Effector memory CD8-positive, alpha-beta T cell (primary cell): Measurements from ENCODE around the gene MED25.

Experiments
- ATAC-seq: fragments of 150-1000 bp; cut with Tn5 transposase; replicated peaks from 2 replicates; pipeline ENCODE4 v1.10.0; 2021; ENCODE audit warnings: mild to moderate bottlenecking, moderate library complexity
- DNase-seq, 3 experiments: peaks; one replicate each; pipeline ENCODE4 v3.0.0; 2021
- H3K27ac Mint-ChIP-seq, 2 donors: one replicate each; pipeline ENCODE4 v1.8.0; 2022; ENCODE audit warnings: mild to moderate bottlenecking in 2 of 2, mixed read lengths in 2 of 2, moderate library complexity in 2 of 2
- H3K27me3 Mint-ChIP-seq, 2 donors: one replicate each; pipeline ENCODE4 v1.8.0; 2022; ENCODE audit warnings: mixed read lengths in 2 of 2
- H3K36me3 Mint-ChIP-seq: one replicate; pipeline ENCODE4 v1.8.0; 2022; ENCODE audit warnings: mild to moderate bottlenecking, moderate library complexity, mixed read lengths; ENCODE audit not compliant: insufficient read depth
- H3K4me1 Mint-ChIP-seq, 2 donors: one replicate each; pipeline ENCODE4 v1.8.0; 2022; ENCODE audit warnings: low read depth in 2 of 2, mixed read lengths in 2 of 2
- H3K4me3 Mint-ChIP-seq, 2 donors: one replicate each; pipeline ENCODE4 v1.8.0; 2022; ENCODE audit warnings: mild to moderate bottlenecking in 2 of 2, mixed read lengths in 2 of 2, moderate library complexity in 2 of 2
- H3K9me3 Mint-ChIP-seq, 2 donors: one replicate each; pipeline ENCODE4 v1.8.0; 2022; ENCODE audit warnings: mixed read lengths in 2 of 2

Gene MED25

GRCh38 chr19:49845414-49845813 lies 27.3 kb downstream of the MED25 start:
- ATAC-seq, result no peak
- H3K27me3 Mint-ChIP-seq, result no peaks in the 10 kb centered on the region
- H3K9me3 Mint-ChIP-seq, result no peaks in the 10 kb centered on the region
- H3K4me1 Mint-ChIP-seq, result peaks cover 18 to 20% of the 10 kb centered on the region in 2 donors
- DNase-seq, result no peak
- peaks cover 7% of the 10 kb centered on the region for H3K36me3 Mint-ChIP-seq
- no peak overlapping the region for H3K27ac Mint-ChIP-seq
- no peak overlapping the region for H3K4me3 Mint-ChIP-seq

- Mint-ChIP-seq H3K27ac (no peak overlapping the region), H3K36me3 (peaks cover 8% of the 10 kb centered on the region), H3K4me1 (peaks cover 18 to 20% of the 10 kb centered on the region in 2 donors), H3K4me3 (no peak overlapping the region), H3K27me3 (no peaks in the 10 kb centered on the region), H3K9me3 (no peaks in the 10 kb centered on the region)
- no peak for DNase-seq
- ATAC-seq, result no peak
Measured at GRCh38 chr19:49846408-49846807, 28.3 kb downstream of the MED25 start.

GRCh38 chr19:49847731-49848696 lies 29.9 kb downstream of the MED25 start:
- Mint-ChIP-seq H3K9me3 (no peaks in the 10 kb centered on the region), H3K4me3 (peak overlapping the region in 1 of 2 donors; percentile 31), H3K27ac (no peak overlapping the region), H3K36me3 (peaks cover 10% of the 10 kb centered on the region), H3K27me3 (no peaks in the 10 kb centered on the region), H3K4me1 (peaks cover 28 to 30% of the 10 kb centered on the region in 2 donors)
- DNase-seq, result no peak
- no peak for ATAC-seq

GRCh38 chr19:49848938-49849337 lies 30.8 kb downstream of the MED25 start:
- Mint-ChIP-seq H3K36me3 (peaks cover 10% of the 10 kb centered on the region), H3K9me3 (no peaks in the 10 kb centered on the region), H3K27ac (no peak overlapping the region), H3K4me1 (peaks cover 32 to 33% of the 10 kb centered on the region in 2 donors), H3K4me3 (peak overlapping the region; percentile 34 to 49), H3K27me3 (no peaks in the 10 kb centered on the region)
- DNase-seq (no peak), ATAC-seq (no peak)

GRCh38 chr19:49849433-49850220 lies 31.5 kb downstream of the MED25 start:
- DNase-seq, result no peak
- Mint-ChIP-seq H3K4me3 (peak overlapping the region; percentile 87 to 89), H3K9me3 (no peaks in the 10 kb centered on the region), H3K4me1 (peaks cover 34 to 35% of the 10 kb centered on the region in 2 donors), H3K36me3 (peaks cover 10% of the 10 kb centered on the region), H3K27me3 (no peaks in the 10 kb centered on the region), H3K27ac (peak overlapping the region; percentile 94 to 96)
- no peak for ATAC-seq

- no peak for DNase-seq
- no peak for ATAC-seq
- no peaks in the 10 kb centered on the region for H3K9me3 Mint-ChIP-seq
- peaks cover 12% of the 10 kb centered on the region for H3K36me3 Mint-ChIP-seq
- peak overlapping the region; percentile 87 to 89 for H3K4me3 Mint-ChIP-seq
- H3K27me3 Mint-ChIP-seq, result no peaks in the 10 kb centered on the region
- peak overlapping the region; percentile 94 to 96 for H3K27ac Mint-ChIP-seq
- peaks cover 34 to 35% of the 10 kb centered on the region in 2 donors for H3K4me1 Mint-ChIP-seq
Measured at GRCh38 chr19:49850221-49850486, 32.1 kb downstream of the MED25 start.

GRCh38 chr19:49850487-49851342 lies 32.6 kb downstream of the MED25 start, which contains the start of gene PTOV1:
Gene PTOV1 (plus strand): TSS chr19:49851159.
- Mint-ChIP-seq H3K9me3 (no peaks in the 10 kb centered on the region), H3K36me3 (peaks cover 17% of the 10 kb centered on the region), H3K27me3 (no peaks in the 10 kb centered on the region), H3K4me1 (peaks cover 34 to 38% of the 10 kb centered on the region in 2 donors), H3K27ac (peak within 1 kb of the TSS; percentile 94 to 96), H3K4me3 (peak within 1 kb of the TSS; percentile 87 to 89)
- DNase-seq (peak; percentile 88 to 91 (median 89)), ATAC-seq (peak; percentile 86)

GRCh38 chr19:49851456-49852259 lies 33.6 kb downstream of the MED25 start:
- Mint-ChIP-seq H3K36me3 (peaks cover 19% of the 10 kb centered on the region), H3K9me3 (no peaks in the 10 kb centered on the region), H3K27ac (peak overlapping the region in 1 of 2 donors; percentile 55), H3K4me3 (peak overlapping the region; percentile 78 to 83), H3K27me3 (no peaks in the 10 kb centered on the region), H3K4me1 (peaks cover 34 to 38% of the 10 kb centered on the region in 2 donors)
- no peak for DNase-seq
- ATAC-seq, result no peak

GRCh38 chr19:49852631-49853126 lies 34.6 kb downstream of the MED25 start:
- Mint-ChIP-seq H3K27ac (peak overlapping the region; percentile 55 to 56), H3K9me3 (no peaks in the 10 kb centered on the region), H3K4me3 (peak overlapping the region; percentile 78 to 83), H3K4me1 (peaks cover 34 to 38% of the 10 kb centered on the region in 2 donors), H3K36me3 (peaks cover 22% of the 10 kb centered on the region), H3K27me3 (no peaks in the 10 kb centered on the region)
- ATAC-seq, result no peak
- no peak for DNase-seq

GRCh38 chr19:49853852-49854377 lies 35.8 kb downstream of the MED25 start:
- DNase-seq (no peak), ATAC-seq (no peak)
- Mint-ChIP-seq H3K4me3 (no peak overlapping the region), H3K4me1 (peaks cover 27% of the 10 kb centered on the region in 2 donors), H3K9me3 (no peaks in the 10 kb centered on the region), H3K27me3 (no peaks in the 10 kb centered on the region), H3K36me3 (peaks cover 30% of the 10 kb centered on the region), H3K27ac (peak overlapping the region in 1 of 2 donors; percentile 12)

- no peak for DNase-seq
- Mint-ChIP-seq H3K4me1 (peaks cover 22 to 23% of the 10 kb centered on the region in 2 donors), H3K9me3 (no peaks in the 10 kb centered on the region), H3K4me3 (no peak overlapping the region), H3K36me3 (peaks cover 32% of the 10 kb centered on the region), H3K27me3 (no peaks in the 10 kb centered on the region), H3K27ac (peak overlapping the region in 1 of 2 donors; percentile 73)
- no peak for ATAC-seq
Measured at GRCh38 chr19:49854378-49855263, 36.5 kb downstream of the MED25 start.
